HG02588 (cell line): Measurements from ENCODE around the gene SPG21.

Source experiments
- ATAC-seq: cut with Tn5 transposase; IDR thresholded peaks from one replicate; pipeline ENCODE4 v1.9.1; 2021; ENCODE audit warnings: mild to moderate bottlenecking, moderate library complexity; ENCODE audit not compliant: unreplicated experiment

Gene SPG21

DNA sequence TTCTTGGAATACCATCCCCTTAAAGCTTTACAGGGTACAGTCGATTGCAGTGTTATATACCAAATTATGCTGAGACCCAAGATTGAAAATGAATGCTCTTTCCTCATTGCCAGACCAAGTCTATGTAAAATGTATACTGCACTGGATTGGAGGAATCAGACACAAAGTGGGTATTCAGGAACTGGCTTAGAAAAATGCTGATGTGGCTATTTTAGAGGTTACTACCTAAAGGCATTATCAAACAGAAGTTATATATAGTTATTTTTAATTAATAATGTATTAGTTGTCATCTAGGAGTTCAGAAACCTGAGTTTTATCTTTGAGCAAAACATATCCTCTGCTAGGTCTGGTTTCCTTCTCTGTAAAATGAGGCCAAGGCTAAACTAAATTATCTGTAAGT lies 3.6 kb upstream of the SPG21 start:
- no peak for ATAC-seq

DNA sequence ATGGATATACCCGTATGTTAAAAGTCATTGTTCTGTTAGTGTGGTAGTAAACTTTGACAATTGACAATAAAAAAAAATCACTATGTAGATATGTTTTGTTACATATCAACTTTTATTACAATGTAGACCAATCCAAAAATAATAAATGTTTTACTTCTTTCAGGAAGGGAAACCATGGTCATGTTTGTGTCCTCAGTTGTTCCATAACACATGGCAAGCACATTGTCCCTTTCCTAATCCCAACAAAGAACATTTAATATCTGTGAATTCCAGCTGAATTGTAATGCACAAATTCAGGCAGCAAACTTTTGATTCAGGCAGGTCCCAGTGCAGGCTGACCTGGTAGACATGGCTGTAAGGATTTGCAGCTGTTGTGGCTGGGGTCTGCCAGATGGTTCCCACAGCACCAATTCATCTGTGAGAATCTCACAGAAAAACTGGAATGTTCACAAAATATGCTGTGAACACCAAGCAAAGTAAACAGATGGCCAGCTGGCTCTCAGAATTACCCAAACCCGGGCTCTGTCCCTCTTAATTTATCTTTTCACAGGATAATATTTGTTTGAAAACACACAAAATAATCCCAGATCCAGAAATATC lies 1.9 kb upstream of the SPG21 start:
- ATAC-seq, result no peak

DNA sequence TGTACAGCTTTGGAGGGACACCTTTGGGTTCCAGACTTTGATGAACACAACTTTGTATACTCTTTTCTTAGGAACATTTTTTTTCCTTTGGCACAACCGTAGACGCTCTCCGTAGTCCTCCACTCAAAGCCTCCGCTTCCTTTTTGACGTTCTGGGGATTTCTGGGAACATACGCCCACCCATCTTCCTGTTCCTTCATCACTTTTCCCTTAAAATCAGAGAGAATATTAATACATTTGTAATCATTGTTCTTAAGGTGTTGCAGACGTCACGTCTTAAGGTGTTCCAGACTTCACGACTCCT lies 405 bp upstream of the SPG21 start:
- no peak for ATAC-seq

DNA sequence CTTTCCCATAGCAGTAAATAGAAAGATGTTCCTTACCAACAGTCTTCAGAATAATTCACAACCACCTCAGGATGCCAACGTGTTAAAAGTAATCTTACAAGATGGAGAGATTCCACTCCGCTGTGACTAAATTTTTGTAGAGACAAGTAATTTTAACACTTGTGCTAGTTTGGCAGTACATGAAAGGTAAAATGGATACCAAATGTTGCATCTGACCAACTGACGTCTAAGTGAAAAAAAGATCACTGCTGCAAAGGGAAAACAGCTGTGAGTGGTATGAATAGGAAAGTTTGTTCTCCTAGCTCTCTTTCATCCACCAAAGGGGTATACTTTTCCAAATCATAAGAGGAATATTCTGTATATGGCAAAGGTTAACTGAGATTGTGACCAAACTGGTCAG lies 2.6 kb downstream of the SPG21 start:
- no peak for ATAC-seq

DNA sequence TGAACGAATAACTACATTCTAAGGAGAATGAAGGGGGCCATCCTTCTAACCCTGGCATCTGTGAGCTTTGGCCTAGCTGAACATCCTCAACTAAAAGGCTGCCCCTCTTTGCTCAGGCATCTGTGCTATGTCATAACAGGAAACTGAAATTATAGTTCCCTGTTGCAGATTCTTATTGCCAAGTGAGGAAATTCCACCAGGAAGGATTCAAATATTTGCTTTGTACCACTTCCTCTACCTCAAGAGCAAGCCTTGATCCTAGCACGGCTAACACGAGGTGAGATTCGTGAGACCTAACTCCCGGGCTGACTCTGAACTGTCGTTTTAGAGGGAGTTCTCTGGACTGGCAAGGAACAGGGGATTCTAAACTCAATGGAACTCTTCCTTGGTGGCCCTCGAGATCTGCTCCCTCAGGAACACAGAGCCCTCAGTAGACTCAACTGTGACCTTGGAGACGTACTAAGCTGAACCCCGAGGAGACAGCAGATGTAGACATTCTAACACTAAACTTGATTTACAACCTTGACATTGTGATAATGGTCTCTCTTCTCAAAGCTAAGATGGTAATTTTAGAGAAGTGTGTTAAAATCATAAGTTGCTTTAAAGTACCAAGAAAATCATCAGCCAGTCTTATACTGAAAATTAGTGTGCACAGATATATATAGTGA lies 4.2 kb downstream of the SPG21 start:
- ATAC-seq, result no peak

DNA sequence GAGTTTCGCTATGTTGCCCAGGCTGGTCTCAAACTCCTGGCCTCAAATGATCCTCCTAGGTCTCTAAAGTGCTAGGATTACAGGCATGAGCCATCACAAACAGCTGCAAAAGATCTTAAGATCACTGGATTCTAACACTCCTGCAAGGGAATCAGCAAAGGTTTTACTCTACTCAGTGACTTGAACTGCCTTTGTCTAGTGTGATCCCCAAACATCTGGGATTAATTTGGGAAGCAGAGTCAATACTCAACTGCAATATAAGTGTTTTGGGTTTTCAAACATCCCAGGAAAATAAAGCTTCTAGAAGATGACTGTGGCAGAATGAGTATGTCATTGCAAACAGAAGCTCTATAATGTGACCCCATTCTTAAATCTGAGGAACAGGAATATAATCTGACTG lies 7.2 kb downstream of the SPG21 start:
- no peak for ATAC-seq

DNA sequence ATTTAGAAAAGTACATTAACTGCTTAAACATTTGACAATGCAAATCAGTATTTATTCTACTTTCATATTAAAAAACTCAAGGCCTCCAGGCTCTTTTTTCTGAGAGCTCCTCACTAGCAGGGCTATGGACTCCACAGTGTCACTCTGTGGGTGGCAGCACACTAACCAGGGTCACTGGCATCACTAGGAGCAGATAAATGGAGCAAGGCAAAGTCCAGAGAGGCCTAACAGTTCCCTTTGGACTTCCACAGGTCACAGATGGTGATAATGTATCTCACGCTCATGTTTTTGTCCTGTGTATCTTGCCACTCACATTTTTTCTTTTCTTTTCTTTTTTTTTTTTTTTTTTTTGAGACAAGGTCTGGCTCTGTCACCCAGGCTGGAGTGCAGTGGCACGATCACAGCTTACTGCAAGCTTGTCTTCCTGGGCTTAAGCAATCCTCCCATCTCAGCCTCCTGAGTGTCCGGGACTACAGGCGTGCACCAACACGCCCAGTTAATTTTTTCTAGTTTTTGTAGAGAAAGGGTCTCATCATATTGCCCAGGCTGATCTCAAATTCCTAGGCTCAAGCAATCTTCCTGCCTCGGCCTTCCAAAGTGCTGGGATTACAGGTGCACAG lies 7.8 kb downstream of the SPG21 start:
- no peak for ATAC-seq

DNA sequence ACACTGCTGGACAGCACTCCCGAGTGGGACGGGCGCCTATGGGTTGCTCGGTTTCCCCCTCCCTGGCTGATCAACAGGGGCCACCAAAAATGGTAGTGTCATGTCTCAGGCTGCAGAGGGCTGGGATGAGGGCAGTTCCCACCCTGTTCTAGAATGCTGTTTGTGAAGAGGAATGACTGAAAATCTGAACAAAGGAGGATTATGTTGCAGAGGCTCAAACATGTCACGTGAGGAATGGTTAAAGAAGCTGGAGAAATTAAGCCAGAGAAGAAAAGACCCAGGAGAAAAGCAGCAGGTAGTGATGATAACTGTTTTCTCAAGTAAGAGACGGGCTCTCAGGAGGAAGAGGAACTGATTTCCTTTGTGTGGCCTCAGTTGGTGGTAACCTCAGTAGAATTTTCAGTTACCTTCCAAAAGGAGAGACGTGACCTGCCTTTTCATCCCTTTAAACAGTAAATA lies 10.4 kb downstream of the SPG21 start:
- ATAC-seq, result no peak

DNA sequence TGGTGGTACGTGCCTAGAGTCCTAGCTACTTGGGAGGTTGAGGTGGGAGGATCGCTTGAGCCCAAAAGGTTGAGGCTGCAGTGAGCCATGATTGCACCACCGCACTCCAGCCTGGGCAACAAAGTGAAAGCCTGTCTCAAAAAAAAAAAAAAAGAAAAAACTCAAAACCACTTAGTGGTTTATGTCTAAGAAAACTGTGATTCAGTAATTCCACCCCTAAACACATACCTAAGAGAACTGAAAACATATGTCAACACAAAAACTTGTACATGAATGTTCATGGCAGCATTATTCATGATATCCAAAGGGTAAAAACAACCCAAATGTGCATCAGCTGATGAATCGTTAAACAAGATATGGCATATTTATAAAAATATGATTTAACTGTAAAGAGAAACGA lies 14.3 kb downstream of the SPG21 start:
- ATAC-seq, result no peak

DNA sequence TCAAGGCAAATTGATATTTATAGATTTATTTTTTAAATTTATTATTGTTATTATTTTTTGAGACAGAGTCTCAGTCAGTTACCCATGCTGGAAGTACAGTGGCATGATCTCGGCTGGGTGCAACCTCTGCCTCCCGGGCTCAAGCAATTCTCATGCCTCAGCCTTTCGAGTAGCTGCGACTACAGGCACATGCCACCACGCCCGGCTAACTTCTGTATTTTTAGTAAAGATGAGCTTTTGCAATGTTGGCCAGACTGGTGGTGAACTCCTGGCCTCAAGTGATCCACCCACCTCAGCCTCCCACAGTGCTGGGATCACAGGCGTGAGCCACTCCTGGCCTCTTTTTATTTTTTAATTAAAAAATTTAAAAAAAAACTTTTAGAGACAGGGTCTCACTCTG lies 19.0 kb downstream of the SPG21 start:
- no peak for ATAC-seq

DNA sequence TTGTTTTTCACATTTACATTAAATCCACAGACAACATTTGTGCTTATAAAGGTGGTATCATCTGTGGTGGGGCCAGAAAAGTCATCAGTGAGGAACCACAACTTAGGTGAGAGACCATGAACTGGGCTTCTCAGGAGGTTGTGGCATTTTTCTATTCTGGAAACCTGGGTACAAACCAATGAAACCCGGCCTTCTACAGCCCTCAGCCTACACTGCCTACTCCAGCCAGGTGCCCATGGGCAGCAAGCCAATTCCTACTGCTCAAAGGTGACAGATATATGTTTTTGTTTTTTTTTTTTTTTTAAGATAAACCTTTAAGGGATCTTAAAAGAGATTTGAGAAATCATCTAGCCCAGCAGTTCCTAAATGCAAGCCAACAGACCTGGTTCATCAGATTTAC lies 20.3 kb downstream of the SPG21 start:
- ATAC-seq, result no peak

DNA sequence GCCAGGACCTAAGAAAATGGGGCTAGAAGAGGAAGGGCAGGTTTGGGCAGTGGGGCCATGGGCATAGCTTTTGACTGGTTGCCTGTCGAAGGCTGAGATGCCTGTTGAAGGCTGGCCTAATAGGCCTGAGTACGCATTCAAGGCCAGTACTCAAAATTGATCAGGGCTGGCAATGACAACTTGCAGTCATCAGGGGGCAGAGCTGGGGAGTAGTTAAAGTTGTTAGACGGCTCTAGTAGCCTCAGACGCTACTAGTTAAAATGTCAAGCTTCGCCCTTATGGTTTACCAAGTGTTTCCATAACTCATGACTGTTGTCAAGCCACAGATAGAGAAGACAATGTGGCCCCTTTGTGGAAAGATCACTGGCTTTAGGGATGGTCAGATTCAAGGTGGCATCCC lies 28.7 kb downstream of the SPG21 start:
- no peak for ATAC-seq

DNA sequence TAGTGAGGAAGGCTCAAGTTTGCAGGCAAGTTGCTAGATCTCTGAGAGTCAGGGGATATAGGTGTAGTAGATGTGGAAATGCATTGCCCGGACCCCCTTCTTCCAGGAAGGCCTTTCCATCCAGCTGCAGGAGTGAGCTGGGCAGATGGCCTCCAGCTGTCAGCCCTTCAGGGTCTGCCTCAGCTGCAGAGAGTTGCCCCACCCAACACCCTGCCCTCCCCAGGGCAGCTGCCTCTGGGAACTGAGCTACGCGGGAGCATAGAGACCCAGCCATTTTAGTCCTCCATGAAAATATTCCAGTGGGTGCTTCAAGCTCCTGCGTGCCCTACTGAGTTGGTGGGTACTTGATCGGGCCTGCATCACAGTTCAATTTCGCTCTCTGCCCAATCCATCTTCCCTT lies 29.6 kb downstream of the SPG21 start:
- ATAC-seq, result no peak

DNA sequence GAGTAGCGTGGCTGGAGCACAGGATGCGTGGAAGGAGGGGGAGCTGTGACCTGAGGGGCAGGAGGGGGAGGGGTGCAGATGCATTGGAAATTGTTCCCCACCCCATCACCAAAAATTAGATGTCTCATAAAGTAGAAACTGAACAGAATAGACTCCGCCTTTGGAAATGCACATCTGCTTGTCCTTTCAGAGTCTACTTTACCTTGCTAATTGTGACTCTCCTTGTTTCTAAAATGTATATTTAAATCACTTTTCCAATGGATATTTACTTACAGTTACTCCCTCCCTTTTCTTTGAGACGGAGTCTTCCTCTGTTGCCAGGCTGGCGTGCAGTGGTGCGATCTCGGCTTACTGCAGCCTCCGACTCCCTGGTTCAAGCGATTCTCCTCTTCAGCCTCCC lies 30.6 kb downstream of the SPG21 start:
- ATAC-seq, result no peak

DNA sequence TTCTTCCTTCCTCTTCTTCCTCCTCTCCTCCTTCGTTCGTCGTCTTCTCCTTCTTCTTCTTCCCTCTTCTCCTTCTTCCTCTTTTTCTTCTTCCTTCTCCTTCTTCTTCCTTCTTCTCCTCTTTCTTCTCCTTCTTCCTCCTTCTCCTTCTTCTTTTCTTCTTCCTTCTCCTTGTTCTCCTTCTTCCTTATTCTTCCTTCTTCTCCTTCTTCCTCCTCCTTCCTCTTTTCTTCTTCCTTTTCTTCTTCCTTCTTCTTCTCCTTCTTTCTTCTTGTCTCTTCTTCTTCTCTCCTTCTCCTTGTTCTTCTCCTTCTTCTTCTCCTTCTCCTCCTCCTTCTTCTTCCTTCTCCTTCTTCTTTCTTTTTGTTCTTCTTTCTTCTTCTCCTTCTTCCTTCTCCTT lies 35.3 kb downstream of the SPG21 start:
- no peak for ATAC-seq

DNA sequence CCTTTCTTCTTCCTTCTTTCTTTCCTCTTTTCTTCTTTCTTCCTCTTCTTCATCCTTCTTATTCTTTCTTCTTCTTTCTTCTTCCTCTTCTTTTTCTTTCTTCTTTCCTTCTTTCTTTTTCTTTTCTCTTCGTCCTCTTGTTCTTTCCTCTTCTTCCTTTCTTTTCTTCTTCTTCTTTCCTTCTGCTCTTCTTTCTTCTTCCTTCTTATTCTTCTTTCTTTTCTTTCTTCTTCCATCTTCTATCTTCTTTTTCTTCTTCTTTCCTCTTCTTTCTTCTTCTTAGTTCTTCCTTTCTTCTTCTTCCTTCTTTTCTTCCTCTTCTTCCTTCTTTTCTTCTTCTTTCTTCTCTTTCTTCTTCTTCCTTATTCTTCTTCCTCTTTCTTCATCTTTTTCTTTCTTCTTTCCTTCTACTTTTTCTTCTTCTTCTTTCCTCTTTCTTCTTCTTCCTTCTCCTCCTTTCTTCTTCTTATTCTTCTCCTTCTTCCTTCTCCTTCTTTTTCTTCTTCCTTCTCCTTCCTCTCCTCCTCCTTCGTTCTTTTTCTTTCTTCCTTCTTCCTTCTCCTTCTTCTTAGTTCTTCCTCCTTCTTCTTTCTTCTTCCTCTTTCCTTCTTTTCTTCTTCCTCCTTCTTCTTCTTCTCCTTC lies 37.8 kb downstream of the SPG21 start:
- no peak for ATAC-seq

DNA sequence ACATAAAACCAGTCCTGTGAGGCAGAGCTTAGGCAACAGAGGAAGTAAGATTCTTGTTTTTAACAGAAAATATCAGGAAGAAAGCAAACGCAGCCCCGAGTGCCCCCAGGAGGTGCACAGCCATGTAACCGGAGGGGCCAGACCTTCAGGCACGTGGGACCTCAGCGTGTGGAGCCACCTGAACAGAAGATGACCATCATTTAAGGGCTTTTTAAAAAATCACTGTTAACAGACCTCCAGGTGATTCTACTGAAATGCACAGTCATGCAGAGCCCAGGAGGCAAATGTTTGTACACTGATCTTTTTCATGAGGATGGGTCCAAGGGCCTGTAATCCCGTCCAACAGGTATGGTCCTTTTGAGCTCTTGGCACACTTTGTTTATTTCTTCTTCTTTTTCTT lies 38.8 kb downstream of the SPG21 start:
- ATAC-seq, result no peak

DNA sequence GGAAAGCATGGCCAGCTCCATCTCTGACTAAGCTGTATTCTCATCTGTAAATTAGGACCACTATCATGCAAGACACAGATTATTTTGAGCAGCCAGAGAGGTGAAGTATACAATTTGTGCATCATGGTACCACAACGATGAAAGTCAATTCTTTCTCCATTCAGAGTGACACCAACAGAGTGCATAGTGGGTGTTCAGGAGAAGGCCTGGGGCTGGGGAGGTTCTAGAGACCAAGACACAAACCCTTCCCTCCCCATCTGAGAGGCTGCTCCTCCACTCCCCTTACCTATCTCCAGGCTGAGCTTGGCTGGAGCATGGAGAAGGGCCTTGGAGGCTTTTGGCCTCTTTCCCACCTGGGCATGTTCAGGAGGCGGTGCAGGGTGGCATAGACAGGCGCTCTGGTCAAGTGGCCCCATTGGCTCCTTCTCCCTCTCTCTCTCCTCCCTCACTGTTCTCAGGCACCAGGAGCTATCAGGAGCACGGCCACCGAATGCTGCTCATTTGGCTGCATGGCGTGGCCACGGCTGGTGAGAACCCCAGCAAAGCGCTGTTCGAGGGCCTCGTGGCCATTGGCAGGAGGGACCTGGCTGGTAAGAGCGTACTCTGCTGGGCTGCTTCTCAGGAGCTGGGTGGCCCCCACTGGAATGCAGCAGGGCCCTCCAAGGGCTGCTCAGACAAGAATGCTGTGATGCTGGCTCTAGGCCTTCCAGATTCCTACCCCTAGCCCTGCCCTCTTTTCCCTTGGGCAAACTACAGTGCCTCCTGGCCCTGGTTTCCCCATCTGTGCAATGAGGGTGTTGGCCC lies 40.1 kb downstream of the SPG21 start:
- ATAC-seq, result no peak

DNA sequence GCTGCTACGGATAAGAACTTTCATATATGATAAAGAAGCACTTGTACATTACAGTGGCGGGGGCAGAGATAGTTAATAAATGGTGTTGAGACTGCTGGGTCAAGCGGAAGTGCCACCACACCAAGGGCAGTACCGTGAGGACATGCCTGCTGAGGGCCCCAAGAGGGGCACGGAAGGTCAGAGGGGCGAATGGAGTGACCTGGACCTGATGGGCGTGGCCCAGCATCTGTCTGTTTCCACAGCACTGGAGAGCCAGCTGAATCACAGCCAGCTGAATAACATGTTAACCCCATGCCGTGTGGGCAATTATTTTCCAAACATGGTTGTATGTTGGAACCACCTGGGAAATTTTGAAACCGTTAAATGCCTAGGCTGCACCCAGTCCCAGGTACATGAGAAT lies 40.8 kb downstream of the SPG21 start:
- no peak for ATAC-seq

DNA sequence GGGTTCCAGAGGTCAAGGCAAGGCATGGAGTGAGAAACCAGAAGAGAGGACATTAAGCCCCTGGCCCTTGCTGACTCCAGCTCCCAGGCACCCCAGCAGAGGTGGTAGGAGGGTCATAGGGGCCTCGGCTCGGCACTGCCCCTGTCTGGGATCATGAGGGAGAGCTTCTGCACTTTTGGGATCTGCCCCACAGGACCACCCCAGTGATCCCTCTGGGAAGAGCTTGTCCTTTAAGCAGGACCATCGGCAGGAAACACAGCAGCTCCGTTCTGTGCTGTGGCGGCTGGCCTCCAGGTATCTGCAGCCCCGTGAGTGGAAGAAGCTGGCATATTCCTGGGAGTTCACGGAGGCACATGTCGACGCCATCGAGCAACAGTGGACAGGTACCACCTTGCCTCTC lies 42.5 kb downstream of the SPG21 start:
- ATAC-seq, result no peak

DNA sequence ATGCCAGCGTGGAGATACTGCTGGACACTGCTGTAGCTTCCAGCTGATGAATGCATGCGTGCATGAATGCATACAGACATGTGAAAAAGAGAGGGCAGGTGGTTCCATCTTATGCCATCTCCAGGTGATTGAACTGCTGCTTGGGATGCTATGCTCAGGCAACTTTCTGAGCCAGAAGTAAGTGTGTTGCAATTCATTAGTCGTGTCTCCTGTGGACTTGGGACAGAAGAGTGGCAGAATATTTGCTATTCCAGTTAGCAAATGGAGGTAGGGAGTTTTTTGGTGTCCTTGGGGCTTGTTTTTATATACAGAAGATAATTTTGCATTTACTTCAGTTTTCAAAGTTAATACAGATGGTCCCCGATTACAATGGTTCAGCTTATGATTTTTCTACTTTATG lies 44.8 kb downstream of the SPG21 start:
- no peak for ATAC-seq
